Ovary (tissue), 9 donors: ENCODE measurements around the gene SEC11A. TPM values are rescaled to one million over a fixed set of nuclear protein-coding genes. Genes with fewer than 3 reads are reported as not detected.

Experiments
- DNase-seq, 5 donors: peaks; one replicate each; pipeline ENCODE4 v3.0.0-alpha.2; 2019 to 2020
- H3K27ac ChIP-seq, 2 donors: fragments of 200-600 bp; one replicate each; pipeline versions ENCODE4 v1.5.1 to v1.8.0; 2019 to 2022
- H3K27me3 ChIP-seq: fragments of 200-600 bp; one replicate; pipeline ENCODE4 v1.8.0; 2022
- H3K36me3 ChIP-seq: fragments of 200-600 bp; sonication (generic); one replicate; pipeline ENCODE4 v1.5.1; 2019
- H3K4me1 ChIP-seq: one replicate; pipeline ENCODE4 v1.8.1; 2013; ENCODE audit warnings: mild to moderate bottlenecking, moderate library complexity; ENCODE audit not compliant: insufficient read depth
- H3K4me3 ChIP-seq: fragments of 200-600 bp; sonication (generic); one replicate; pipeline ENCODE4 v1.5.1; 2017
- H3K9me3 ChIP-seq, 2 donors: fragments of 200-600 bp in 1 of 2; sonication (generic) in 1 of 2; one replicate each; pipeline versions ENCODE4 v1.5.1 to v1.8.1; 2013 to 2019; ENCODE audit warnings: mild to moderate bottlenecking in 1 of 2, moderate library complexity in 1 of 2
- EP300 ChIP-seq: sonication (generic); formaldehyde crosslinking; IDR thresholded peaks from one replicate; pipeline ENCODE4 v1.6.1; 2017; ENCODE audit warnings: antibody characterized with exemption
- POLR2A ChIP-seq: fragments of 450-650 bp; IDR thresholded peaks from one replicate; pipeline ENCODE4 v1.6.1; 2017; ENCODE audit warnings: antibody characterized with exemption, mild to moderate bottlenecking, moderate library complexity
- WGBS, 3 donors: extraction: QIAGEN DNeasy Blood & Tissue Kit in 1 of 3; methylation state at CpG; one replicate each; pipeline versions ENCODE4 v1.1.5 to v1.1.7; 2013 to 2017; 5-methylcytosine and 5-hydroxymethylcytosine counted together
- intact Hi-C, 4 donors: fragments of 100-400 bp; cut with DNase I; formaldehyde crosslinking; loops; one replicate each; pipeline versions ENCODE4 v1.11.0 to v1.15.1; 2022 to 2023
- polyA plus RNA-seq, 2 donors: library from polyadenylated mRNA; stranded (reverse); fragments of 200-250 nt in 1 of 2; fragments of 350-450 nt in 1 of 2; fragmentation: Illumina TruSeq in 1 of 2; extraction: RNeasy Lipid Tissue Mini Kit (QIAGEN cat#74804) in 1 of 2; gene quantifications; one replicate each; pipeline ENCODE4 v1.2.3, GENCODE V29; 2013 to 2014
- total RNA-seq, 7 donors: library from RNA; depleted of rRNA in 2 of 7; stranded (reverse); fragments of >200 nt in 2 of 7; fragmentation: NEBNext Ultra II Directional in 3 of 7; extraction: Animal tissue kit (Norgen Biotek cat#: 25700) in 3 of 7; gene quantifications; one replicate each; pipeline versions ENCODE4 v1.1.0 to v1.2.4, GENCODE V29; 2016 to 2023
- TF ChIP-seq, protein P1 (sequence below), 3 donors: fragments of 450-650 bp in 2 of 3; fragments of 200-600 bp in 1 of 3; IDR thresholded peaks; one replicate each; pipeline versions ENCODE4 v1.5.1 to v1.8.0; 2016 to 2022; ENCODE audit warnings: antibody characterized with exemption in 3 of 3, mild to moderate bottlenecking in 1 of 3
- donor health status: DM: no; HTN: no; CAD: no; lungs with moderate emphysema.
- donor health status: DM: no; HTN: no; CAD: no.
- donor health status: Bipolar disorder and iron deficiency.
- donor health status: DM: yes; HTN: yes; CAD: no.
- donor health status: DM: no; HTN: no; CAD: no.
- donor health status: DM: yes; HTN: yes; CAD: no.

The SEC11A gene
- total and polyA plus RNA-seq, 9 donors: 118 to 237 (median 175) TPM

DNA sequence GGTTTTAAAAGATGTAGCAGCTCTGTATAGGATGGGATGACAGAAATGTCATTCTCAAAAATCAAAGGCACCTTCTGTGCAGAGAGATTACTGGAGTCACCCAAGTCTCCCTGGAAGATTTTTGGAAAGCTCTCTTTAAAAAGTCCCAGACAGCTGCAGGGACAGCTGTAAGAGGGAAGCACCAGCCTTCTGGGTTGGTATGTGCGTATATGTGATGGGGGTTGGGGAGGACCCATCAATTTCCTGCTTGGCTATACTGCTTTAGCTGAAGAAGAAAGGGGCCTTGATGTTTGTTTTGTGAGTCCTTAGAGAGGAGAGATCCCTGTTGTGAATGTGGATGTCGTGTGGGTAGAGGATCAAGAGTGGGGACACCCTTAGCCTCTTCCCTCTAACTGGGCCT, 5.4 kb upstream of the SEC11A start:
- H3K9me3 ChIP-seq: no peaks in the 10 kb centered on the region
- no peaks in the 10 kb centered on the region for H3K4me1 ChIP-seq
- H3K36me3 ChIP-seq: no peaks in the 10 kb centered on the region
- DNase-seq: no peak
- no peak overlapping the region for H3K4me3 ChIP-seq
- intact Hi-C loops: no loop called here
- 57 to 70% (median 67%) methylated on average over 2 of the region's 2 CpGs for WGBS, 3 donors
- no peak for TF ChIP-seq EP300
- TF ChIP-seq POLR2A: no peak
- TF ChIP-seq, protein P1, sequence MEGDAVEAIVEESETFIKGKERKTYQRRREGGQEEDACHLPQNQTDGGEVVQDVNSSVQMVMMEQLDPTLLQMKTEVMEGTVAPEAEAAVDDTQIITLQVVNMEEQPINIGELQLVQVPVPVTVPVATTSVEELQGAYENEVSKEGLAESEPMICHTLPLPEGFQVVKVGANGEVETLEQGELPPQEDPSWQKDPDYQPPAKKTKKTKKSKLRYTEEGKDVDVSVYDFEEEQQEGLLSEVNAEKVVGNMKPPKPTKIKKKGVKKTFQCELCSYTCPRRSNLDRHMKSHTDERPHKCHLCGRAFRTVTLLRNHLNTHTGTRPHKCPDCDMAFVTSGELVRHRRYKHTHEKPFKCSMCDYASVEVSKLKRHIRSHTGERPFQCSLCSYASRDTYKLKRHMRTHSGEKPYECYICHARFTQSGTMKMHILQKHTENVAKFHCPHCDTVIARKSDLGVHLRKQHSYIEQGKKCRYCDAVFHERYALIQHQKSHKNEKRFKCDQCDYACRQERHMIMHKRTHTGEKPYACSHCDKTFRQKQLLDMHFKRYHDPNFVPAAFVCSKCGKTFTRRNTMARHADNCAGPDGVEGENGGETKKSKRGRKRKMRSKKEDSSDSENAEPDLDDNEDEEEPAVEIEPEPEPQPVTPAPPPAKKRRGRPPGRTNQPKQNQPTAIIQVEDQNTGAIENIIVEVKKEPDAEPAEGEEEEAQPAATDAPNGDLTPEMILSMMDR (IDR thresholded peaks at IDR 0.05): no peak
- H3K27me3 ChIP-seq: no peaks in the 10 kb centered on the region
- no peak overlapping the region for H3K27ac ChIP-seq

DNA sequence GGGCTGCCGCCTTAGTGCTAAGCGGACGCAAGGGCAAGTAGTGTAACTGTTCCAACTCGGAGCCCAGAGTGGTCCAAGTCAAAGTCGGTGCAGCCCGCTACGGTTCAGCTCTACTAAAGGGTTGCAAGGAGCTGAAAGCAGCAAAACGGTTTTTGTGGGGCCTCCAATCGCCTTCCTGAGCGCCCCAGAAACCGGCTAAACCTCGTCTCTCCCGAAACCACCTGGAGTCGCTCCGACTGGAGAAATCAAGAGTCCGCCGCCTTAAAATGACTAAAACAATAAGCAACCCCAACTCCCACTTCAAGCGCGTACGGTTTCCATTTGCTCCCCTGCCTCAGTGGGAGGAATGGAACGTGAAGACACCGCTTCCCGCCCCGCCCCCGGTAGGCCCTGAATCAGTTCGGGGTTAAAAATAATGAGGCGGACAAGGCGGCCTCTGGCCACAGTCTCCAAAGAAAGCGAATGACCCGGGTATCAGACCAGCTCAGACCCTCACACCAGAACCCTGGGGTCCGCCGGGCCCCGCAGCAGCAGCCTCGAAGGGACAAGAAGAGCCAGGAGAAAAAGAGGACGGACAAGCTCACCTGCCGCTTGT, 401 bp downstream of the SEC11A start:
- no peaks in the 10 kb centered on the region for H3K27me3 ChIP-seq
- H3K4me3 ChIP-seq: peak overlapping the region; percentile 70
- TF ChIP-seq, protein P1 (IDR thresholded peaks at IDR 0.05): no peak
- TF ChIP-seq POLR2A: no peak
- no peak for TF ChIP-seq EP300
- intact Hi-C loops: no loop called here
- H3K9me3 ChIP-seq: no peaks in the 10 kb centered on the region
- H3K36me3 ChIP-seq: no peaks in the 10 kb centered on the region
- 0% methylated on average over 35 to 36 of the region's 36 CpGs for WGBS, 3 donors
- peak in 1 of 5 donors; percentile 29 for DNase-seq
- H3K4me1 ChIP-seq: peaks cover 2% of the 10 kb centered on the region
- H3K27ac ChIP-seq: peak overlapping the region in 1 of 2 donors; percentile 92

DNA sequence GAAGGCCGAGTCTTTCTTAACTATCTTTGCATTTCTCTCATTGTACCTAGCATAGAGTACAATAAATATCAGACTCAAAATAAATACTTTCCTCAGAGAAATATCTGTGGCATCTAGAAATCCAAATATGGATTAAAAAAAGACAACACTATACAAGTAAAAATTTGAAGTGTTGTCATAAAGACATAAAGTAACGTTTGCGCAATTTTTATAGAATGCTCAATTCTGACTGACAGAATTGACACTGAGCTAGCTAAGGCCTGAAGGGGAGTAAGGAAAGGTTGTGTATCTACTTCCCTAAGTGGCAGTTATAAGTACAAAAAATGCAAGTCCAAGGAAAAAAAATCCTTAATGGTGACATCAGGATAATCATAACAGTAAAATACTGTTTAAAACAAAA, 1.1 kb downstream of the SEC11A start:
- H3K4me1 ChIP-seq: peaks cover 2% of the 10 kb centered on the region
- 59 to 65% (median 65%) methylated on average over 3 of the region's 3 CpGs for WGBS, 3 donors
- intact Hi-C loops: no loop called here
- no peak for TF ChIP-seq EP300
- no peak for TF ChIP-seq POLR2A
- H3K36me3 ChIP-seq: no peaks in the 10 kb centered on the region
- no peak overlapping the region for H3K27ac ChIP-seq
- DNase-seq: no peak
- H3K4me3 ChIP-seq: peak overlapping the region; percentile 70
- H3K9me3 ChIP-seq: no peaks in the 10 kb centered on the region
- H3K27me3 ChIP-seq: no peaks in the 10 kb centered on the region

DNA sequence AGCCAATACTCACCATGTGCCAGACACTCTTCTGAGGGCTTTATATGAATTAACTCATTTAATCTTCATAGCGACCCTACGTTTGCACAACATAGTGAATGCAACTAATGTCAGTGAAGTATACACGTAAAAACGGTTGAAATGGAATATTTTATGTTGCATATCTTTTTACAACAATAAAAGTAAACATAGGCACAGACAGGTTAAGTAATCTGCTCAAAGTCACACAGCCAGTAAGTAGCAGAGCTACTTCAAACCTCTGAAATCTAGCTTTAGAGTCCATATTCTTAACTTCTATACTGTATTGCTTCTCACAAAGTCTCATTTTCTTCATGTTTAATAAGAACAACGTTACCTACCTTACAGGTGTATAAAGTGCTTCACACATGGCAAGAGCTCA, 1.6 kb downstream of the SEC11A start:
- H3K4me3 ChIP-seq: no peak overlapping the region
- WGBS, 3 donors: 76 to 79% (median 76%) methylated on average over 5 of the region's 5 CpGs
- H3K27me3 ChIP-seq: no peaks in the 10 kb centered on the region
- no peak for DNase-seq
- H3K27ac ChIP-seq: no peak overlapping the region
- intact Hi-C loops: no loop called here
- no peak for TF ChIP-seq EP300
- TF ChIP-seq POLR2A: no peak
- TF ChIP-seq, protein P1 (IDR thresholded peaks at IDR 0.05): no peak
- H3K36me3 ChIP-seq: no peaks in the 10 kb centered on the region
- peaks cover 2% of the 10 kb centered on the region for H3K4me1 ChIP-seq
- no peaks in the 10 kb centered on the region for H3K9me3 ChIP-seq

DNA sequence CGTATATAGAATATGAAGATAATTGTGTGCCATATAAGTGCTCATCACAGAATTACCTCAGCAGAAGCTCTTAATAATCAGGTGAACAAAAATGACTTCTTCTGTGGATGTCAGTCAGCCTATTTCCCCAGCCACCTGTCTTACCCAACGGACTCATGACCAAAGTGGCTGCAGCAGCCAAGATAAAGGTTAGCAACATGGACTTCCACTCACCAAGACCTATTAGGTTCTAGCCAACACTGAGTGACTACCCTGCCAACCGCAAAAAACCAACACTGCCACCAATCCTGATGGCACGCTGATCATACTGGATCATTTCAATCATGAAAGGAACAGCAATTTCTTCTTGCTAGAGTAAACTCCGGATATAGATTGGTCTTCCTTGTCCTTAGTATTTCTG, 12.1 kb downstream of the SEC11A start:
- DNase-seq: no peak
- intact Hi-C loops: no loop called here
- WGBS, 3 donors: 93 to 96% (median 94%) methylated on average over 5 of the region's 5 CpGs
- H3K4me3 ChIP-seq: no peak overlapping the region
- H3K9me3 ChIP-seq: no peaks in the 10 kb centered on the region
- no peaks in the 10 kb centered on the region for H3K36me3 ChIP-seq
- H3K27ac ChIP-seq: no peak overlapping the region
- H3K4me1 ChIP-seq: peaks cover 1% of the 10 kb centered on the region
- TF ChIP-seq, protein P1 (IDR thresholded peaks at IDR 0.05): no peak
- no peak for TF ChIP-seq POLR2A
- no peak for TF ChIP-seq EP300
- H3K27me3 ChIP-seq: no peaks in the 10 kb centered on the region
